Stimulated activated CD8-positive, alpha-beta memory T cell treated with anti-CD3 and anti-CD28 coated beads, Interleukin-7, amount 100 ng/mL, for 4 hours (primary cell): ENCODE data around the gene SUN1.
"Not testable (repeated sequence)": the region's sequence is repeated elsewhere in the genome, so short reads cannot be mapped to it uniquely, and the experiment has no call there.

Experiments
- DNase-seq, 2 donors: peaks; one replicate each; pipeline ENCODE4 v3.0.0-alpha.2; 2020; ENCODE audit warnings: low read depth in 2 of 2

SUN1 gene

GRCh38 chr7:833601-834258 lies 1.5 kb downstream of the SUN1 start:
- DNase-seq: no peak

GRCh38 chr7:834277-834676 lies 2.0 kb downstream of the SUN1 start:
- no peak for DNase-seq

GRCh38 chr7:835021-835420 lies 2.7 kb downstream of the SUN1 start:
- no peak for DNase-seq

- no peak for DNase-seq
Measured at GRCh38 chr7:835485-836401, 3.5 kb downstream of the SUN1 start.

GRCh38 chr7:836429-836828 lies 4.2 kb downstream of the SUN1 start:
- DNase-seq: no peak

GRCh38 chr7:837001-837400 lies 4.7 kb downstream of the SUN1 start:
- DNase-seq: no peak

GRCh38 chr7:840001-840600 lies 7.8 kb downstream of the SUN1 start:
- DNase-seq: no peak

GRCh38 chr7:841943-842342 lies 9.7 kb downstream of the SUN1 start:
- no peak for DNase-seq

GRCh38 chr7:842431-843031 lies 10.3 kb downstream of the SUN1 start:
- DNase-seq: no peak

GRCh38 chr7:843230-843629 lies 11.0 kb downstream of the SUN1 start:
- no peak for DNase-seq

GRCh38 chr7:844043-844442 lies 11.8 kb downstream of the SUN1 start:
- no peak for DNase-seq

- no peak for DNase-seq
Measured at GRCh38 chr7:844514-844913, 12.2 kb downstream of the SUN1 start.

- no peak for DNase-seq
Measured at GRCh38 chr7:845091-845490, 12.8 kb downstream of the SUN1 start.

GRCh38 chr7:845731-846130 lies 13.5 kb downstream of the SUN1 start:
- DNase-seq: no peak

GRCh38 chr7:846958-847650 lies 14.8 kb downstream of the SUN1 start:
- DNase-seq: not testable (repeated sequence)

- DNase-seq: not testable (repeated sequence)
Measured at GRCh38 chr7:847728-848127, 15.5 kb downstream of the SUN1 start.

- DNase-seq: no peak
Measured at GRCh38 chr7:849145-849544, 16.9 kb downstream of the SUN1 start.

- DNase-seq: no peak
Measured at GRCh38 chr7:849781-850180, 17.5 kb downstream of the SUN1 start.

- DNase-seq: no peak
Measured at GRCh38 chr7:851204-851603, 18.9 kb downstream of the SUN1 start.

- no peak for DNase-seq
Measured at GRCh38 chr7:853366-854117, 21.3 kb downstream of the SUN1 start.
